Progenitor cell of endocrine pancreas (in vitro differentiated cells): ENCODE measurements around the gene FAM53A. TPM values are rescaled to one million over a fixed set of nuclear protein-coding genes. Genes with fewer than 3 reads are reported as not detected.

Experiments
- DNase-seq: peaks from one replicate; pipeline ENCODE4 v3.0.0; 2021; ENCODE audit warnings: low spot score; ENCODE audit not compliant: unreplicated experiment
- H3K27ac Mint-ChIP-seq: 2 replicates; pipeline ENCODE4 v1.8.0; 2021; ENCODE audit warnings: mild to moderate bottlenecking, moderate library complexity, mixed read lengths
- H3K27me3 Mint-ChIP-seq: 2 replicates; pipeline ENCODE4 v1.8.0; 2021; ENCODE audit warnings: mixed read lengths
- H3K36me3 Mint-ChIP-seq: 2 replicates; pipeline ENCODE4 v1.8.0; 2022; ENCODE audit warnings: mixed read lengths; ENCODE audit not compliant: insufficient read depth
- H3K4me1 Mint-ChIP-seq: 2 replicates; pipeline ENCODE4 v1.8.0; 2021; ENCODE audit warnings: low read depth, mixed read lengths
- H3K4me3 Mint-ChIP-seq: 2 replicates; pipeline ENCODE4 v1.8.0; 2021; ENCODE audit warnings: low read depth, mild to moderate bottlenecking, moderate library complexity, mixed read lengths
- H3K9me3 Mint-ChIP-seq: 2 replicates; pipeline ENCODE4 v1.8.0; 2021; ENCODE audit warnings: low read depth, mixed read lengths
- CTCF ChIP-seq: fragments of 200-600 bp; sonication (generic); IDR thresholded peaks from one replicate; pipeline ENCODE4 v1.5.0; 2021; ENCODE audit warnings: antibody characterized with exemption, mild to moderate bottlenecking; ENCODE audit not compliant: unreplicated experiment
- total RNA-seq: library from RNA; stranded (reverse); gene quantifications from 2 replicates; pipeline ENCODE4 v1.2.1, GENCODE V29; 2021

FAM53A gene
- total RNA-seq, 1 donor from 2014 or later = 3.0 TPM

GRCh38 chr4:1656132-1656531 is 28.0 kb downstream of the FAM53A start:
- no peak for DNase-seq
- Mint-ChIP-seq H3K36me3 (no peaks in the 10 kb centered on the region), H3K9me3 (no peaks in the 10 kb centered on the region), H3K27me3 (no peaks in the 10 kb centered on the region), H3K4me1 (no peaks in the 10 kb centered on the region), H3K4me3 (no peak overlapping the region), H3K27ac (no peak overlapping the region)
- no peak for TF ChIP-seq CTCF

- Mint-ChIP-seq H3K4me1 (no peaks in the 10 kb centered on the region), H3K9me3 (no peaks in the 10 kb centered on the region), H3K4me3 (no peak overlapping the region), H3K27me3 (no peaks in the 10 kb centered on the region), H3K27ac (no peak overlapping the region), H3K36me3 (no peaks in the 10 kb centered on the region)
- no peak for DNase-seq
- no peak for TF ChIP-seq CTCF
Measured at GRCh38 chr4:1655676-1656075, 28.4 kb downstream of the FAM53A start.

- no peak overlapping the region for H3K4me3 Mint-ChIP-seq
- no peak for DNase-seq
- H3K9me3 Mint-ChIP-seq = no peaks in the 10 kb centered on the region
- H3K27ac Mint-ChIP-seq = no peak overlapping the region
- TF ChIP-seq CTCF = no peak
- no peaks in the 10 kb centered on the region for H3K4me1 Mint-ChIP-seq
- no peaks in the 10 kb centered on the region for H3K36me3 Mint-ChIP-seq
- H3K27me3 Mint-ChIP-seq = no peaks in the 10 kb centered on the region
Measured at GRCh38 chr4:1655081-1655480, 29.0 kb downstream of the FAM53A start.

GRCh38 chr4:1654216-1654955 is 29.7 kb downstream of the FAM53A start:
- H3K27ac Mint-ChIP-seq = peak overlapping the region; percentile 67

GRCh38 chr4:1653776-1654175 is 30.3 kb downstream of the FAM53A start:
- no peaks in the 10 kb centered on the region for H3K9me3 Mint-ChIP-seq
- no peaks in the 10 kb centered on the region for H3K36me3 Mint-ChIP-seq
- no peak for TF ChIP-seq CTCF
- no peak overlapping the region for H3K27ac Mint-ChIP-seq
- H3K4me1 Mint-ChIP-seq = no peaks in the 10 kb centered on the region
- DNase-seq = no peak
- H3K27me3 Mint-ChIP-seq = no peaks in the 10 kb centered on the region
- no peak overlapping the region for H3K4me3 Mint-ChIP-seq

More at GRCh38 chr4:1654216-1654955, 29.7 kb downstream of the FAM53A start:
- Mint-ChIP-seq H3K4me1 (no peaks in the 10 kb centered on the region), H3K4me3 (no peak overlapping the region), H3K27me3 (no peaks in the 10 kb centered on the region), H3K36me3 (no peaks in the 10 kb centered on the region), H3K9me3 (no peaks in the 10 kb centered on the region)
- TF ChIP-seq CTCF = no peak
- no peak for DNase-seq
